Gastroesophageal sphincter (tissue), 3 donors: Measurements from ENCODE around the gene CCDC14.

Experiments used
- CTCF ChIP-seq, 4 experiments: fragments of 200-600 bp in 2 of 4; fragments of 450-650 bp in 2 of 4; sonication (generic) in 1 of 4; IDR thresholded peaks; one replicate each; pipeline ENCODE4 v1.5.1; 2017 to 2019; ENCODE audit warnings: antibody characterized with exemption in 4 of 4, mild to moderate bottlenecking in 2 of 4, moderate library complexity in 2 of 4
- POLR2AphosphoS5 ChIP-seq: sonication (generic); formaldehyde crosslinking; IDR thresholded peaks from one replicate; pipeline ENCODE4 v1.6.1; 2017; ENCODE audit warnings: antibody characterized with exemption

DNA sequence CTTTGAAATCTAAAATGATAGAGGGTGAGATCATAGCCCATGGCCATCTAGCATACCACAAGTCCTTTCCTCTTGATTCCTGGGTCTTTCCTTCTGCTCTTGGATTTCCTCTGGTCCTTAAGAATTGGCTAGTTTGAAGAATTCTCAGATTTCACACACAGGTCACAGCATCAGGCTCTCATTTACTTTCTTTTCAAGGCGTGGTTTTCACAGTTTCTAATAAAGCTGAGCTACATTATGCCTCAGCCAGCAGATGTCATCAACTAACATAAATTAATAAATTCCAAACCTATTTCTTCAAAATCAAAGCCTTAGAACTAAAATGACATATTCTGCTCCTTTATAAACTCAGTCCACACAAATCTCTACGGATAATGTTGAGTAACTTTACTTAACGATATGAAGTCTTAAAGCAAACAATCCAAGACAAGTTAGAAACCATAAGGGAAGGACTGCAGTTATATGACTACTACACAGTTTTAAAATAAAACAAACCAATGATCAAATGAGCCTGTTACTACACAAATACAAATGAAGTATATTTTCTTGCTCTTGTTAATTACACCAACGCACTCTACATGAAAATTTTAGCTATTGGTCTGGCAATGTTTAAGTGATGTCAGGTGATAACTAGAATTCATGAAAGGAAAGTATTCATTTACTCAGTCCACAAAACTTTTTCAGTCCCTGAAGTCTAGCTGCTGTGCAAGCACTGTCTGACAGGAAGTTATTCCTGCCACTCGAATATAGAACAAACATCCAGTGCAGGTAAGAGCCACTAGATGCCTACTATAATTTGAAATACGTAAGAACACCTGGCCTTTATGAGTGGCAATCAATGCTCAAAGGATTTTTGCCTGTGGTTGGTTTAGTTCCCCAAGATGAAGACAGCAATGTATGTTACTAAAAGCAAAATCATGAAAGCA, 9.2 kb downstream of the CCDC14 start:
- TF ChIP-seq POLR2AphosphoS5 = no peak
- no peak for TF ChIP-seq CTCF (IDR thresholded peaks at IDR 0.05)
